ENCODE measurements around the gene EMC6.

GRCh38 chr17:3698139-3698538 lies 29.5 kb downstream of the EMC6 start:
- TF ChIP-seq POLR2A (IDR thresholded peaks at IDR 0.05; ENCODE audit: low read length) (no peak), GATA1 (IDR thresholded peaks at IDR 0.05; ENCODE audit: low read depth, low read length) (no peak)

All from erythroblast (primary cell).